ENCODE data around the gene CAD.

DNA sequence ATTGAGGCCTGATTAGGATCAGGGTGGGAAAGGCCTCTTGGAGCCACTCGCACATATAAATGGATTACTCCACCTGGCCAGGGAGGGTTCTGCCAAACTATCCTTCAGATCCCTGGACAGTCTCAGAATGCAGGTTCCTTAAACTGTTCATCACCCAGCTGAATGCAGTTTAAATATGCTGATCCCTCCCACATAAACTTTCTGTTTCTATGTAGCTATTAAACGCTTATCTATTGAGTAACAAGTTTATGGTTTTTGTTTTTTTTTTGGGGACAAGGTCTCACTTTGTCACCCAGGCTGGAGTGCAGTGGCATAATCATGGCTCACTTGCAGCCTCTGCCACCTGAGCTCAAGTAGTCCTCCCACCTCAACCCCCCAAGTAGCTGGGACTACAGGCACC lies 1.9 kb downstream of the CAD start:
- TF ChIP-seq, protein P1, sequence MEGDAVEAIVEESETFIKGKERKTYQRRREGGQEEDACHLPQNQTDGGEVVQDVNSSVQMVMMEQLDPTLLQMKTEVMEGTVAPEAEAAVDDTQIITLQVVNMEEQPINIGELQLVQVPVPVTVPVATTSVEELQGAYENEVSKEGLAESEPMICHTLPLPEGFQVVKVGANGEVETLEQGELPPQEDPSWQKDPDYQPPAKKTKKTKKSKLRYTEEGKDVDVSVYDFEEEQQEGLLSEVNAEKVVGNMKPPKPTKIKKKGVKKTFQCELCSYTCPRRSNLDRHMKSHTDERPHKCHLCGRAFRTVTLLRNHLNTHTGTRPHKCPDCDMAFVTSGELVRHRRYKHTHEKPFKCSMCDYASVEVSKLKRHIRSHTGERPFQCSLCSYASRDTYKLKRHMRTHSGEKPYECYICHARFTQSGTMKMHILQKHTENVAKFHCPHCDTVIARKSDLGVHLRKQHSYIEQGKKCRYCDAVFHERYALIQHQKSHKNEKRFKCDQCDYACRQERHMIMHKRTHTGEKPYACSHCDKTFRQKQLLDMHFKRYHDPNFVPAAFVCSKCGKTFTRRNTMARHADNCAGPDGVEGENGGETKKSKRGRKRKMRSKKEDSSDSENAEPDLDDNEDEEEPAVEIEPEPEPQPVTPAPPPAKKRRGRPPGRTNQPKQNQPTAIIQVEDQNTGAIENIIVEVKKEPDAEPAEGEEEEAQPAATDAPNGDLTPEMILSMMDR (IDR thresholded peaks at IDR 0.05): no peak
- TF ChIP-seq POLR2AphosphoS5 (IDR thresholded peaks at IDR 0.05) (no peak), POLR2A (IDR thresholded peaks at IDR 0.05) (no peak), EP300 (IDR thresholded peaks at IDR 0.05) (no peak)
